Type B pancreatic cell (in vitro differentiated cells): ENCODE data around the gene KRTAP10-9. TPM values are rescaled to one million over a fixed set of nuclear protein-coding genes. Genes with fewer than 3 reads are reported as not detected.

ENCODE experiments used
- DNase-seq: peaks from one replicate; pipeline ENCODE4 v3.0.0; 2021; ENCODE audit warnings: mixed read lengths; ENCODE audit not compliant: unreplicated experiment; ENCODE audit errors: extremely low spot score
- H3K27ac Mint-ChIP-seq: 2 replicates; pipeline ENCODE4 v1.8.0; 2021; ENCODE audit warnings: mild to moderate bottlenecking, mixed read lengths
- H3K27me3 Mint-ChIP-seq: 2 replicates; pipeline ENCODE4 v1.8.0; 2021; ENCODE audit warnings: mixed read lengths
- H3K36me3 Mint-ChIP-seq: 2 replicates; pipeline ENCODE4 v1.8.0; 2021; ENCODE audit warnings: mixed read lengths
- H3K4me1 Mint-ChIP-seq: one replicate; pipeline ENCODE4 v1.8.0; 2021; ENCODE audit warnings: mixed read lengths; ENCODE audit not compliant: unreplicated experiment
- H3K4me3 Mint-ChIP-seq: 2 replicates; pipeline ENCODE4 v1.8.0; 2021; ENCODE audit warnings: mild to moderate bottlenecking, mixed read lengths
- H3K9me3 Mint-ChIP-seq: 2 replicates; pipeline ENCODE4 v1.8.0; 2021; ENCODE audit warnings: mixed read lengths
- total RNA-seq: library from RNA; stranded (reverse); gene quantifications from 2 replicates; pipeline ENCODE4 v1.2.1, GENCODE V29; 2021; ENCODE audit warnings: low replicate concordance
- TF ChIP-seq, protein P1 (sequence below): fragments of 200-600 bp; sonication (generic); conservative IDR thresholded peaks from 2 replicates; pipeline ENCODE4 v1.5.0; 2021; ENCODE audit warnings: antibody characterized with exemption, mild to moderate bottlenecking

Gene KRTAP10-9
- total RNA-seq, 1 donor from 2014 or later: not detected

DNA sequence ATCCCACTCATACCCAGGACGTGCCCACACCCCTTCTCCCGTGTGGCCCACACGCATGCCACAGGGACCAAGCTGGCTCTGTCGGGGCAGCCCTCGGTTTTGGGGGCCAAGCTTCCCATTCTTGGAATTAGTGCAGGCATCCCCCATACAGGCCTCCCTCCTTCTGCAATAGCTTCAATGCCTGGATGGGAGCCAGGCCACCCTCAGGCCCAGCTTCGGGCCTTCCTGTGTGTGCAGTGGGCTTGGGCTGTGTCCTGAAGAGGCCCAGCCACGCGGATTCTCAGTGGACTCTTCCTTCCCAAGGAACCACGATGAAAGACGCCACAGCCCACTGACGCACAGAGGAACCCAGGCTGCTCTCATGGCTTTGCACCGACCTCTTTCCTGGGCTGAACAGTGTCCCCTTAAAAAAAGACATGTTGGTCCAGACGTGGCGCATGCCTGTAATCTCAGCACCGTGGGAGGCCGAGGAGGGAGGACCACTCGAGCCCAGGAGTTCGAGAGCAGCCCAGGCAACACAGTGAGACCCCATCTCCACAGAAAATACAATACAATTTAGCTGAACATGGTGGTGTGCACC lies 22.7 kb downstream of the KRTAP10-9 start:
- H3K9me3 Mint-ChIP-seq: peaks cover 5% of the 10 kb centered on the region
- no peak overlapping the region for H3K4me3 Mint-ChIP-seq
- peaks cover 7% of the 10 kb centered on the region for H3K27me3 Mint-ChIP-seq
- H3K36me3 Mint-ChIP-seq: no peaks in the 10 kb centered on the region
- H3K27ac Mint-ChIP-seq: no peak overlapping the region
- TF ChIP-seq, protein P1, sequence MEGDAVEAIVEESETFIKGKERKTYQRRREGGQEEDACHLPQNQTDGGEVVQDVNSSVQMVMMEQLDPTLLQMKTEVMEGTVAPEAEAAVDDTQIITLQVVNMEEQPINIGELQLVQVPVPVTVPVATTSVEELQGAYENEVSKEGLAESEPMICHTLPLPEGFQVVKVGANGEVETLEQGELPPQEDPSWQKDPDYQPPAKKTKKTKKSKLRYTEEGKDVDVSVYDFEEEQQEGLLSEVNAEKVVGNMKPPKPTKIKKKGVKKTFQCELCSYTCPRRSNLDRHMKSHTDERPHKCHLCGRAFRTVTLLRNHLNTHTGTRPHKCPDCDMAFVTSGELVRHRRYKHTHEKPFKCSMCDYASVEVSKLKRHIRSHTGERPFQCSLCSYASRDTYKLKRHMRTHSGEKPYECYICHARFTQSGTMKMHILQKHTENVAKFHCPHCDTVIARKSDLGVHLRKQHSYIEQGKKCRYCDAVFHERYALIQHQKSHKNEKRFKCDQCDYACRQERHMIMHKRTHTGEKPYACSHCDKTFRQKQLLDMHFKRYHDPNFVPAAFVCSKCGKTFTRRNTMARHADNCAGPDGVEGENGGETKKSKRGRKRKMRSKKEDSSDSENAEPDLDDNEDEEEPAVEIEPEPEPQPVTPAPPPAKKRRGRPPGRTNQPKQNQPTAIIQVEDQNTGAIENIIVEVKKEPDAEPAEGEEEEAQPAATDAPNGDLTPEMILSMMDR: no peak
- H3K4me1 Mint-ChIP-seq: peaks cover 4% of the 10 kb centered on the region
- peak; percentile 59 for DNase-seq

DNA sequence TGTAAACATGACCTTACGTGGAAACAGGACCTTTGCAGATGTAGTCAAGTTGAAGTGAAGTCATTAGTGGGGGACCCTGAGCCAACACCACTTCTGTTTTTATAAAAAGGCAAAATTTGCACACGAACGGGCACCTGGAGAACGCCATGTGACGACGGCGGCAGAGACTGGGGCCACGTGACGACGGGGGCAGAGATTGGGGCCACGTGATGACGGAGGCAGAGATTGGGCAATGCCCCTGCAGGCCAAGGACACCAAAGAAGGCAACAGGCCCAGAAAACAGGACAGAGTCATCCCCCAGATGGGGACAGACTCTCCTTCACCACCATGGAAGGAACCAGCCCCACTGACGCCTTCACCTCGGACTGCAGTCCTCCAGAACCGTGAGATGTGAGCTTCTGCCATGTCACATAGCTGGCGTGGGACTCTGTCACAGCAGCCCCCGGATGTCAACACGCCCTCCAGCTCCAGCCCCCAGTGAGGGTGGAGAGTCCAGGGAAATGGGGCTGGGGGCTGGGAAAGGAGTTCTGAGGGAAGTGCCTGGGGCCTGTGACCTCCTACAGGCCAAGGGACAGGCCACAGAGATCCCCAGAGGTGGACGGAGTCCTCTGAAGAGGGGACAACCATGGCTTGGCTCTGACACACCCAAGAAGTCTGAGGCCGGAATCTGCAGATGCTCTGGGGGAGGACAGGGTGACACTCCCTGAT lies 23.5 kb downstream of the KRTAP10-9 start:
- Mint-ChIP-seq H3K4me3 (no peak overlapping the region), H3K4me1 (peaks cover 4% of the 10 kb centered on the region), H3K27ac (no peak overlapping the region), H3K36me3 (no peaks in the 10 kb centered on the region), H3K27me3 (peaks cover 7% of the 10 kb centered on the region), H3K9me3 (no peaks in the 10 kb centered on the region)
- TF ChIP-seq, protein P1: no peak
- DNase-seq: peak; percentile 60

DNA sequence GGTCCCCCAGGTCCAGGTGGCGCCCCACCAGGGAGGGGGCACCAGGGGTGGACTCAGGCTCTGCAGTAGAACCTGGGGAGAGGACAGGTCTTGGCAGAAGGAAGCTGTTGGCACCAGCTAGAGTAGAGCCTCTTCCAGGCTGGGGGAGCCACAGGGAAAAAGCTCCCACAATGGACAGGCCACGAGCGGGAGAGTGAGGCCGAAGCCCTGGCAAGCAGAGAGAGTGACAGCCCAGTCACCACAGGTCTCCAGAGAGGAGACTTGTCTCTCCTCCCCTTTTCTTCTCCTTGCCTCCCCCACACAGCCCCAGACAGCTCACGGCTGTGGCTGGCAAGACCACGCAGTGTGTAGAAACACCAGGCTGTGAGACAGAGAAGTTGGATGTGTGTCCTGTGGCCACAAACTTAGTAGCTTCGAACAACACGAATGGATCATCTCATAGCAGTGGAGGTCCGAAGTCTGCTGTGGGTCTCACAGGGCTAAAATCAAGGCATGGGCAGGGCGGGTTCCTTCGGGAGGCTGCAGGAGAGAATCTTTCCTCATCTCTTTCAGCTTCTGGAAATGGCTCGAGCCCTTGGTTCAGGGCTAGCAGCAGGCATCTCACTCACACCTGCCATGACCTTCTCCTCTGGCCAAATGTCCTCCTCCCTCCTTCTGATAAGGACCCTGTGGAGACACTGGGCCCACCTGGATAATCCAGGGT lies 24.2 kb downstream of the KRTAP10-9 start:
- DNase-seq: peak; percentile 39
- Mint-ChIP-seq H3K27me3 (peaks cover 7% of the 10 kb centered on the region), H3K9me3 (peaks cover 2% of the 10 kb centered on the region), H3K27ac (no peak overlapping the region), H3K36me3 (no peaks in the 10 kb centered on the region), H3K4me1 (peaks cover 4% of the 10 kb centered on the region), H3K4me3 (no peak overlapping the region)
- TF ChIP-seq, protein P1: no peak

GRCh38 chr21:44653123-44653522 lies 26.2 kb downstream of the KRTAP10-9 start:
- TF ChIP-seq, protein P1: no peak
- Mint-ChIP-seq H3K27ac (no peak overlapping the region), H3K36me3 (no peaks in the 10 kb centered on the region), H3K27me3 (no peaks in the 10 kb centered on the region), H3K9me3 (peaks cover 13% of the 10 kb centered on the region), H3K4me1 (no peaks in the 10 kb centered on the region), H3K4me3 (no peak overlapping the region)
- DNase-seq: peak; percentile 48

- peak; percentile 61 for DNase-seq
- TF ChIP-seq, protein P1: no peak
- H3K4me3 Mint-ChIP-seq: no peak overlapping the region
- H3K36me3 Mint-ChIP-seq: no peaks in the 10 kb centered on the region
- H3K4me1 Mint-ChIP-seq: no peaks in the 10 kb centered on the region
- no peak overlapping the region for H3K27ac Mint-ChIP-seq
- peaks cover 13% of the 10 kb centered on the region for H3K9me3 Mint-ChIP-seq
- no peaks in the 10 kb centered on the region for H3K27me3 Mint-ChIP-seq
These were observed 27.0 kb downstream of the KRTAP10-9 start for GRCh38 chr21:44653656-44654575.
